Brain microvascular endothelial cell (primary cell): ENCODE data around the gene MARCHF9.

Experiments
- DNase-seq: peaks from one replicate; pipeline ENCODE4 v3.0.0-alpha.2; 2020
- H3K27ac ChIP-seq: fragments of 250-450 bp; sonication (Bioruptor Pico); 2 replicates; pipeline ENCODE4 v1.5.1; 2020; ENCODE audit warnings: mild to moderate bottlenecking, moderate library complexity
- H3K27me3 ChIP-seq: fragments of 250-450 bp; sonication (Bioruptor Pico); replicated peaks from 2 replicates; pipeline ENCODE4 v1.5.1; 2020; ENCODE audit warnings: mild to moderate bottlenecking
- H3K36me3 ChIP-seq: fragments of 250-450 bp; sonication (Bioruptor Pico); replicated peaks from 2 replicates; pipeline ENCODE4 v1.5.1; 2020; ENCODE audit warnings: mild to moderate bottlenecking
- H3K4me3 ChIP-seq: 2 replicates; pipeline ENCODE4 v1.5.1; 2011; ENCODE audit warnings: low read depth, mild to moderate bottlenecking, control low read depth, low read length, moderate library complexity
- in situ Hi-C: cut with HindIII; loops from 2 replicates; pipeline ENCODE4 v1.10.0; 2017; ENCODE audit warnings: low sequenced_read_pairs, low pct_ligation_motif_present
- TF ChIP-seq, protein P1 (sequence below): IDR thresholded peaks from 2 replicates; pipeline ENCODE4 v1.5.1; 2011; ENCODE audit warnings: low read depth, mild to moderate bottlenecking, moderate library complexity, low read length, control low read depth, inconsistent platforms; ENCODE audit errors: missing control alignments

The MARCHF9 gene

DNA sequence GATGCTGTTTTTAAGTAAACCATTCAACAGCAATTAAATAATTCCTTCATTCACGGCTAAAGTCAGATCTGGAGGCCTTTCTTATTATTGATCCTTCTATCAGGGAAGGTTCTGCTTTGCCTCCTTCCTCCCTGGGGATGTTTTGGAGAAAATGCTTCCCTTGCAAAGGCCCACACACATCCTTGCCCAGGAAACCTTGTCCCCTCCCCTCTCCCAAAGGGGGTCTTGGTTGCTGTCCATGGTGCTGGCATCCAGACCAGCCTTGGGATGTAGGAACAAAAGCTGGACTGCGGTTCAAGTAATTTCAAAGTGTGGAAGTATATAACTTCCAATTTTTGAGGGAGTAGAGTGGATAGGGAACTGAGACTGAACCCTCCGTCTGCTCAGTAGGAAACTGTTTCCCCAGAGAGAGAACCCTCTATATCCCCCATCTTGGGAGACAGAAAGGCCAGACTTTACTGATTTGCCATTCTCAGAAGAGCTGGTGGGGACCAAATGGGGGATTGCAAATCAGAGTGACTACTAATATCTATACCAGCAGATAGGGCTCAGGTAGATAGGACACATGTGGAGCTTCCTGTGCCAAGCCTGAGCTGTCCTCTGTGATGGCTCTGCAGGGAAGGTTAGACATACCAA, 5.6 kb downstream of the MARCHF9 start:
- in situ Hi-C loops: no loop called here
- no peak overlapping the region for H3K4me3 ChIP-seq

DNA sequence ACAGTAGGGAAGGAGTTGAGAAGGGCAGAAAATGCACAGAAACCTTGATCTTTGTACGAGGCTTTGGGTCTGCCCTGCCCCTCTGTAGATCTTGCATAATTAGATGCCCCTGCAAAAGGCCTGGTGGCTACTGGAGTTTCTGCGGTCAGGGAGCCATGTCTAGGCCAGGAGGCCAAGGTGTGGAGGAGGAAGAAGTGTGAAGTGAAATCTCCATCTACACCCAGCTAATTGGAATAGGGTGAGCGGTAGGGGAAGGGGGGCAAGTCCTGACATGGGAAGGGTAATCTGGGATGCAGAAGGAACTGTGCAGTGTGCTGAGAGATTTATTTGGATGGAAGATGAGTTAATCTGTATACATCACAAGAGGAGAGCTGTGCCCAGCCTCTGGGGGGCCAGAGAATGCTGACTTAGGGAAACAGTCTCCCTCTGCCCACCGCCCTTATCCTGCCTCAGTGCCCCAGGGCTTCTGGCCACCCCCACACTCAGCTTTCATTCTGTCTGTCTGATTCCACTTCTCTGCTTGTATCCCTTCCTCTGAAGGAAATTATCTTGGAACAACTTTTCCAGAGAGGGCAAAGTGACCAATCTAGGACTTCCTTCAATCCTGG, 6.6 kb downstream of the MARCHF9 start:
- H3K36me3 ChIP-seq: no peaks in the 10 kb centered on the region
- H3K4me3 ChIP-seq: no peak overlapping the region
- in situ Hi-C loops: no loop called here
- H3K27me3 ChIP-seq: peaks cover 27% of the 10 kb centered on the region
- TF ChIP-seq, protein P1, sequence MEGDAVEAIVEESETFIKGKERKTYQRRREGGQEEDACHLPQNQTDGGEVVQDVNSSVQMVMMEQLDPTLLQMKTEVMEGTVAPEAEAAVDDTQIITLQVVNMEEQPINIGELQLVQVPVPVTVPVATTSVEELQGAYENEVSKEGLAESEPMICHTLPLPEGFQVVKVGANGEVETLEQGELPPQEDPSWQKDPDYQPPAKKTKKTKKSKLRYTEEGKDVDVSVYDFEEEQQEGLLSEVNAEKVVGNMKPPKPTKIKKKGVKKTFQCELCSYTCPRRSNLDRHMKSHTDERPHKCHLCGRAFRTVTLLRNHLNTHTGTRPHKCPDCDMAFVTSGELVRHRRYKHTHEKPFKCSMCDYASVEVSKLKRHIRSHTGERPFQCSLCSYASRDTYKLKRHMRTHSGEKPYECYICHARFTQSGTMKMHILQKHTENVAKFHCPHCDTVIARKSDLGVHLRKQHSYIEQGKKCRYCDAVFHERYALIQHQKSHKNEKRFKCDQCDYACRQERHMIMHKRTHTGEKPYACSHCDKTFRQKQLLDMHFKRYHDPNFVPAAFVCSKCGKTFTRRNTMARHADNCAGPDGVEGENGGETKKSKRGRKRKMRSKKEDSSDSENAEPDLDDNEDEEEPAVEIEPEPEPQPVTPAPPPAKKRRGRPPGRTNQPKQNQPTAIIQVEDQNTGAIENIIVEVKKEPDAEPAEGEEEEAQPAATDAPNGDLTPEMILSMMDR: no peak
- DNase-seq: no peak
- no peak overlapping the region for H3K27ac ChIP-seq

More for the DNA sequence above, 5.6 kb downstream of the MARCHF9 start:
- Histone ChIP-seq H3K36me3 (no peaks in the 10 kb centered on the region), H3K27me3 (peaks cover 18% of the 10 kb centered on the region), H3K27ac (no peak overlapping the region)
- no peak for DNase-seq
- TF ChIP-seq, protein P1: no peak

- TF ChIP-seq, protein P1: no peak
- in situ Hi-C loops: no loop called here
- Histone ChIP-seq H3K36me3 (no peaks in the 10 kb centered on the region), H3K27ac (no peak overlapping the region), H3K27me3 (peaks cover 27% of the 10 kb centered on the region), H3K4me3 (no peak overlapping the region)
- no peak for DNase-seq
These were observed 7.6 kb downstream of the MARCHF9 start for GRCh38 chr12:57762463-57762862.

GRCh38 chr12:57763881-57764661, 9.2 kb downstream of the MARCHF9 start:
- DNase-seq: no peak
- no peak overlapping the region for H3K27ac ChIP-seq
- TF ChIP-seq, protein P1: no peak
- peaks cover 1% of the 10 kb centered on the region for H3K36me3 ChIP-seq
- in situ Hi-C loops: no loop called here
- peaks cover 27% of the 10 kb centered on the region for H3K27me3 ChIP-seq
- H3K4me3 ChIP-seq: no peak overlapping the region

GRCh38 chr12:57764662-57765002, 9.7 kb downstream of the MARCHF9 start:
- TF ChIP-seq, protein P1: no peak
- in situ Hi-C loops: no loop called here
- Histone ChIP-seq H3K4me3 (peak overlapping the region; percentile 39), H3K36me3 (peaks cover 6% of the 10 kb centered on the region), H3K27me3 (peaks cover 27% of the 10 kb centered on the region), H3K27ac (no peak overlapping the region)
- DNase-seq: no peak
